Fibroblast of lung (primary cell): Measurements from ENCODE around the gene NAT16.

Experiments used
- CTCF ChIP-seq, 2 donors: IDR thresholded peaks in 1 of 2; conservative IDR thresholded peaks in 1 of 2; 1 replicate in 1 of 2; 2 replicates in 1 of 2; pipeline ENCODE4 v1.5.1; 2011 to 2012; ENCODE audit warnings: low read length in 2 of 2, control low read depth in 1 of 2, inconsistent platforms in 1 of 2, low read depth in 1 of 2, mild to moderate bottlenecking in 1 of 2
- EZH2 ChIP-seq: IDR thresholded peaks from 2 replicates; pipeline ENCODE4 v1.5.1; 2012; ENCODE audit warnings: low read length, control low read depth, mild to moderate bottlenecking; ENCODE audit errors: missing control alignments

GRCh38 chr7:101165075-101165957 lies 14.8 kb downstream of the NAT16 start, which contains the start of gene VGF:
- TF ChIP-seq CTCF (conservative IDR thresholded peaks at IDR 0.05 in 1 of 2, IDR thresholded peaks at IDR 0.05 in 1 of 2; ENCODE audit: low read depth in 1 of 2, low read length in 2 of 2) (no peak), EZH2 (no peak)
